AG20443 (cell line): ENCODE measurements around the gene DSCAML1.
A peak's percentile ranks its signal among the peaks of the same experiment; 100 is the strongest.
"Not testable (repeated sequence)": the region's sequence is repeated elsewhere in the genome, so short reads cannot be mapped to it uniquely, and the experiment has no call there.

Experiments
- DNase-seq: peaks from one replicate; pipeline ENCODE4 v3.0.0; 2012; ENCODE audit warnings: low spot score, mixed read lengths

DSCAML1 gene

DNA sequence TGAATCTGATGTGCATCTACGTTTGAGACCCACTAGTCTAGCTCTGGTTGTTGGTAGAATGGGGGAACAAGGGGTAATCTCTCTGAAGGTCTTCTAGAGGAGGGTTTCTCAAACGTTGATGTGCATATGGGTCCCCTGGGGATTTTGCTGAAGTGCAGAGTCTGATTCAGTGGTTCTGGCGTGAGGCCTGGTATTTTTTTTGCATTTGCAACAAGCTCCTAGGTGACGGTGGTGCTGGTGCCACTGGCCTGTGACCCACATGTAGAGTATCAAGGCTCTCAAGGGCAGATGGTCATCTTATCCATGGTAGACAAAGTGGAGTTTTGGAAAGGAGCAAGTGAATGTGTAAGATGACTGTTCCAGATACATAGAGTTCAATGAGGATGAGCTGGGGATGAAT lies 372.2 kb downstream of the DSCAML1 start:
- peak; percentile 41 for DNase-seq

DNA sequence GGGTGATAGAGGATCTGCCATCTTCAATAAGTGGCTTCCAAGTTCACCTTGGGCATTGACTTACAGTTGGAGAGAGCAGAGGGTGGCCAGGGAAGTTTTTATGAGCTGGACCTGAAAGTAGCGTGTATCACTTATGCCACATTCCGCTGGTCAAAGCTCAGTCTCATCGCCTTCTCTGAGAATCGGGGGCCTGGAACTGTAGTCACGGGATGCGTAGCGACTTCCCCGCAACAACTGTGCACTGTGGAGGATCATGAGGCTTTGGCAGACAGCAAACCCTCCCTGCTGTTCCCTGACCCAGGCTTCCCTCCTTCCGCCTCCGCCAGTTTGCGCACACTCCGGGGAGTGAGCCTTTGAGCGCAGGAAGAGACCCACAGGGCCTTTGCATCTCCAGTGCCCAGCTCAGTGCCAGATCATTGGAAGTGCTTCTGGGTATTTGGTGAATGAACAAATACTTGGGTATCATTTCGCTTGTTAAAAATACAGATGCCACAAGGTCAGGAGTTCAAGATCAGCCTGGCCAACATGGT lies 373.9 kb downstream of the DSCAML1 start:
- no peak for DNase-seq

DNA sequence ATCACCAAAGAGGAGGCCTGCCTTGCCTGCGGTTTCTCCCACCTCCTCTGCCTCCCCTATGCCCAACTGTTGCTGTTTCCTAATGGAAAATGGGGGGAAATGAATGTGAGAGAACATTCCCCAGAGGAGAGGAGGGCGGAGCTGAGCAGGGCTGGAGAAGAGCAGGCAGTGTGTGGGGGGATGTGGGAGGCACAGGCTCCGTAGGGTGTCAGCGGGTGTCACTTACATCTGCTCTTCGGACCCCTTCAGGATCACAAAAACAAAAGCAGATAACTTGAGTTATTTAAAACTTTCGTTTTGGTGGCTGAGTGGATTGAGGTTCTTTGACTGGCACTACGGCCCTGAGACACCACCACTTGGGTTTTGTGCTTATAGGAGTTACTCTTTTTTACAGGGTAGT lies 375.5 kb downstream of the DSCAML1 start:
- DNase-seq = no peak

DNA sequence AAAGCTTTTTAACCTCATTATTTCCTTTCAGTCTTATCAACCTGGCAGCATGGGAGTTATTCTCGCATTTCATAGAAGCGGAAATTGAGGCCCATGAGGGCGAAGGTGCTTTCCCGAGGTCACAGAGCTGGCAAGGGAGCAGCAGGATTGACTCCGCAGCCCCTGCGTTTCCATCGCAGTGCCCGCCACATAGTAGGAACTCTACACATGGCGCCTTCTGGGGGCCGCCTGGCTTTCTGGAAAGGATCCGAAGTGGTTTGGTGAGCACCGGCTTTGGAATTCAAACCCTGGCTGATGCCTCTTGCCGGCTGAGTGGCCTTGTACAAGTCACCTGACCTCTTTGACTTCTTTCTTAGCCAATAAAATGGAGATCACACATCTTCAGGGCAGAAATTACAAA lies 376.0 kb downstream of the DSCAML1 start:
- DNase-seq = no peak

DNA sequence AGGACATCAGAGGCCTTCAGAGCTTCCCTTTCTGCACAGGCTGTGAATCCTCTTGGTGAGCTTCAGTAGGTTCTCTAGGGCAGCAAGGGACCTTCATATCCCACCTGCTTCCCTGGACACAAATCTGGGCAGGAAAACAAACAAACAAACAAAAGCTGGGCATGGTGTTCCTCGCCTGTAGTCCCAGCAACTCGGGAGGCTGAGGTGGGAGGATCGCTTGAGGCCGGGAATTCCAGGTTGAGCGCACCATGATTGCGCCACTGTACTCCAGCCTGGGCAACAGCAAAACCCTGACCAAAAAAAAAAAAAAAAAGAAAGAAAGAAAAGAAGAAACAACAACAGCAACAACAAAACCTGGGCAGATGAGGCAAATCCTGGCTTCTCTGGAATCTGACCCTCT lies 376.4 kb downstream of the DSCAML1 start:
- no peak for DNase-seq

DNA sequence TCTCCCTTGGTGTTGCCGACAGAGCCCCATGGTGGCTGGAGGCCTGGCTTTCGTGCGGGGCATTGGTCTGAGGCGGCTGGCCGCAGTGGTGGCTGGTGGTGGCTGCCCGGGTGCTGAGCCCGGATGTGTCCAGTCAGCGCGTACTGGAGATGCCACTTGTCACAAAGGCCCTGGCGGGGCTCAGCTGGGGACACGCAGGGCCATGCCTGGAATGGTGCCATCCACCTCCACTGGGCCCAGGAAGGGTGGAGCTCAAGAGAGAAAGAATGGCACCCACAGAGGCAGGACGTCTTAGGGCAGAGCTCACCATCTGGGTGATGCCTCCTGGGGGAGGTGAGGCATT lies 376.9 kb downstream of the DSCAML1 start:
- no peak for DNase-seq

DNA sequence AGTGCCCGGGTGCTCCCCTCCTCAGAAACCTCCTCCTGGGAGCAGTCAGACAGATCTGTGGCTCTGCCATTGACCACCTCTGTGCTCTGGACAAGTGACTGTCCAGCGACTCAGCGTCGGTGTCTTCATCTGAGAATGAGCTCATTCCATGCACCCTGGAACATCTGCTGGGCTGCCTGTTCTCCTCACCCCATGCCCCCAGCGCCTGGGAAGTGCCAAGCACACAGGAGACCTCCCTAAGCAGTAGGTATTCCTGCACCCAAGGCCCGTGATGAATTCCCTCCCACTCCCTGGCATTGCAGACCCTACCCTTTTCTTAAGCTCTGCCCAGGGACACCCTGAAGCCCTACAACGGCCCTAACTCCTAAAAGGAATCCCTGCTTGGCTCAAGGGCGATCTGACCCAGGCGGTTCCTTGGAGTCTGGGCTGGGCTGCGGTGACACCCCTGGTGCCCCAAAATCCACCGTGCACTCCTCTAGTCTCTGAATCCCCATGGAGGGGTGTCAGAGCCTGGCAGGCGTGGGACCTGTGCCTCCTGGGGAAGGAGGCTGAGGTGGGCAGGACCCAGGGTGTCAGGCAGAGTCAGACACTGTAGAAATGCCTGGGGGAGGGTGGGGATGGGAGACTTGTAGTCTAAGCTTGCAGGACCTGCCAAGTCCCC lies 377.4 kb downstream of the DSCAML1 start:
- DNase-seq = peak; percentile 58

DNA sequence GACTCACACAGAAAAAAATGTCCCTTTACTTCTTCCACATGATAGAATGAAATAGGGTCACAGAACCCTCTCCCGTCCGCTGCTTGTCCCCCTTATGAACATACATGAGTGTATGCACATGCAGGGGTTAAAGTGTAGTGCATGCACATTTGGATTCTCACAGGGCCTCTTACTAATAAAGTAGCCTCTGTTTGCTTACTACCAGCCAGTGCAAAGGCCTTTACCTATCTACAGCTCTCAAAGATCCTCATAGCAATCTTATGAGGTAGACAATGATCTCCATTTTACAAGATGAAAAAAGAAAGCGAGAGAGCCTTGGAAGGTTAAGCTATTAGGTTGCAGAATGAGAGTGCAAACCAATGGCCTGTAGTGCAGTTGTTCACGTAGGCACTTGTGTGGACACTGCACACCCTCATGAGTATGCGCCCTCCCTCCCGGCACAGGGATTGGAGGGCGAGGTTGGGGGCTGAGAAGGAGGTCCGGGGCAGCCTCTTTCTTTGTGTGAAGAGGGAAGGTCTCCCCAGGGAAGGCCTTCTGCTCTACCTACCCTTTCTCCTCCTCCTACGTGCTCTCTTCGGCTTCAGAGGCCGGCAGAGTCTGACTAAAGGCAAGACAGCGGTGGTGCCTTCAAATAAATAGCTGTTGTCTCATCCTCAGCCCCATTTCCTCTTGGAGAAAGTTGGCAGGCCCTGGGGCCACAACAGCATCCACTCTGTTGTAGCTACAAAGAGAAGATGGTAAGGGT lies 378.1 kb downstream of the DSCAML1 start:
- no peak for DNase-seq

DNA sequence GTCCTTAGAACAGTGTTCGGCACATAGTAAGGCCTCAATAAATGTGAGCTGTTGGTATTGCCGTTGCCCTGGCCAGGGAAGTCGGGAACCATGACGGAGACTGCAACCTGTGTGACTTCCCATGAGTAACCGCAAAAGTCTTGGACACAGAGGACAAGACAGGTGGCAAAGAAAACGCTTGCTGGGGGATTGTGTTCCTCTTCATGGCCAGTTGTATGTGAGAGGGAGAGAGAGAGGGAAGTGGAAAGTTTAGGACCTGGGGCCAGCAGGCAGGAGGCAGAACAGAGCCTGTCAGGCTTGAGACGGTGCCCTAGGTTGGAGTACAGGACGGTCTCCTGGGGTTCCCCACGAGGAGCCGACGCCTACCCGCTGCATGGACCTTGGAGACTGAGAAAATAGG lies 379.2 kb downstream of the DSCAML1 start:
- no peak for DNase-seq

DNA sequence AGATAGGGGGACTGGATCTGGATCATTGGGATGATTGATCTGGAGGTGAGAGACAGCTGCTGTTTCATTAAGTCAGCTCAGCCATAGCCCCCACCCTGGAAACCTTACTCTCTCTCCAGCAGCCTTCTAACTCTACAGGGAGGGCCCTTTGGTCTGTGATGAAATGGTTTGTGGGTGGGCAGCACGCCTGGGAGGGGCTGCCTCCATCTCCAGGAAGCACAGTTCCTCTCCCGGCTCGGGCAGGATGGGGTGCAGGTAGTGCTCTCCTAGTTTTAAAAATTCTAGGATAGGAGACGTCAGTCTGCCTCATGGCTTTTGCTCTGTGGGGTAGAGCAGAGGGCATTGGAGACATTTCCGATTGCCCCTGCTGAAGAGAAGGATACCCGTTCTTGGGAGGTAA lies 379.7 kb downstream of the DSCAML1 start:
- DNase-seq = no peak

DNA sequence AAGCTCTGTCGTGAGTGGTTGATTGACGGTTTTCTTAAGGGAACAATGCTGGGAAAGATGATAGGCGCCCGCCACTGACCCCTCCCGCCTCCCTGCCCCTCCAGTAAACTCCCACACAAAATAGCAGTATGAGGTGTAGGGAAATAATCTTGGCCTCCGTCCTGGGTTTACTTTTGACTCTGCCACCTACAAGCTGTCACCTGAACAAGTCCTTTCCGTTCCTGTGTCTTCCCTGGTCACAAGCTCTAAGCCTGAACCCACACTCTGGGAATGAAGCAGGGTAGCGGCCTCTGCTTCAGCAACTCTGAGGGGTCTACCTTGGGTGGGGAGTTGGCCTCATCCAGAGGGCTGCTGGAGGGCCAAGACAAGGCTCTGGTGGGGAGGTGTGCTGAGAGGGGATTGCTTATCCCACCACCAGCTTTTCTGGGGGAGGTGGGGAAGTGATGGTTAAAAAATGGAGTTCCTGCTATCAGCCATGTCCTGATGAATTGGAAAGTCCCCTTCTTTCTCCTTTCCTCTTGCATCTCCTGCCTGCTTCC lies 381.6 kb downstream of the DSCAML1 start:
- no peak for DNase-seq

DNA sequence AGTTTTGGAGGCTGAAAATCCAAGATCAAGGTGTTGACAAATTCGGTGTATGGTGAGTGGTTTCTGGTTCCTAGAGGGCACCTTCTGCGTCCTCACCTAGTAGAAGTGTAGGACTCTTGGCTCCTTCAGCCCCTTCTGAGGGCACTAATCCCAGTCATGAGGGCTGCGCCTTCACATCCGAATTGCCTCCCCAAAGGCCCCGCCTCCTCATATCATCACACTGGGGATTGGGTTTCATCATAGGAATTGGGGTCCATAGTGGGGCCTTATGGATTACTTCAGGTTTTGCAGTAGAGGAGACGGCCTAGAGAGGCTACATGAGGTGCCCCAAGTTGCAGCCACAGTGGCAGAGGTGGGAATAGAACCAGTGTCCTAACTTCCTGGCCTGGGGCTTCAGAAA lies 382.3 kb downstream of the DSCAML1 start:
- no peak for DNase-seq

DNA sequence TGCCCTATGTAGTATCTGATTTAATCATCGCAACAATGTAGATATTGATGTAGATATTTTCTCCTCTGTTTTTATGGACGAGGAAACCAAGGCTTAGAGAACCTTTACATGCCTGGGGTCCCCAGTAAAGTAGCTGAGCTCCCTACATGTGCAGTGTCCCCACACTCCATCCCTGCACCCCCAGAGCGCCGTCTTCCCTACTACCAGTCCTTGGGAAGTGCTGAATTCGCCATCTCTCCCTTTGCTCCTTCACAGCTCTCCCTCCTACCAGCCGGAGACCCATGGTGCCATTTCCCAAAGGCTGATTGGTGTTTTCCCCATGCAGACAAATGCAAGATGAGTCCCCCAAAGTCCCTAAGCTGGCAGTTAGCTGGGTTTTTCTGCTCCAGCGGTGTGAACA lies 383.4 kb downstream of the DSCAML1 start:
- DNase-seq = no peak

DNA sequence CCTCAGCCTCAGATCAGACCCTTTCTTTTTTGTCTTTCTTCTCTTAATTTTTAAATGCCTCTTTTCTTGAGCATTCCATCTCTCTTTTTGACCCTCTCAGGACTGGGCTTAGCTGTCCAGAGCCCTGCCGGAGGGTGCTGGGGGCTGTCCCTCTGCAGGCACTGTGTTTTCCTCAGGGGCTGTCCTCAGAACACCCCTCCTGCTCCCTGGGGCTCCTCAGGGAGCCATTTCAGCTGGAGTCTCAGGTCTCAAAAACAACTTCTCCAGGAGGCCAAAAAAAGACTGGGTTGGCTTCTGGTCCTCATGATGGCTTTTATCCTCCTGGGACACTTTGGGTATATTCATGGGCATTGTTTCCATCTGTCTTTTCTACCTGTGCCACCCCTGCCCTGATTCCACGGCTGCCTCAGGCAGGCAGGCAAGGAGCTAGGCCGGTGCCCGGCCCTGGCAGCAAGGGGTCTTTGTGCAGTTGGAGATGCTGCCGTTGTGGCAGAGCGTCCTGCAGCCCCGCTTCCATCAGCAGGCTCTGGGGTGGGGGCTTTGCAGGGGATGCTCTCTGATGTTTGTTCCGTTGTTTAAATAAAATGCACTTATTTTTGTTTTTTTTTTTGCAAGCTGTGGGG lies 384.3 kb downstream of the DSCAML1 start:
- DNase-seq = no peak

DNA sequence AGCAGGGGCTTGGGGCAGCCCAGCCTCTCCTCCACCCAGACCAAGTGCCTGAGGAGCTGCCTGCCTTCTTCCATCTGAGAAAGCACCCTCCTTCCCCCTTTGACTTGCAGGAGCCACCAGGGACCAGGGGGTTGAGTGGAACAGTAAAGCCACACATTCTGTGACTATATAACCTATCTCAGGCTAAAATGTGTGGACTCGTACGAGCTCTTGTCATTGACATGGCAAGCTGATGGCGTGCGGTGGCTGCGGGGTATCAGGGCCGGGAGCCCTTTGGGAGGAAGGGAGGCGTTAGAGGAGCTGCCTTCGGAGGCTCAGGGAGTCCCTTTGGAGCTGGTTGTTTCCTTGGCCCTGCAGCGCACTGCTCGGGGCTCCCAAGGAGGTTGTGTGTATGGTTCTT lies 384.8 kb downstream of the DSCAML1 start:
- no peak for DNase-seq

DNA sequence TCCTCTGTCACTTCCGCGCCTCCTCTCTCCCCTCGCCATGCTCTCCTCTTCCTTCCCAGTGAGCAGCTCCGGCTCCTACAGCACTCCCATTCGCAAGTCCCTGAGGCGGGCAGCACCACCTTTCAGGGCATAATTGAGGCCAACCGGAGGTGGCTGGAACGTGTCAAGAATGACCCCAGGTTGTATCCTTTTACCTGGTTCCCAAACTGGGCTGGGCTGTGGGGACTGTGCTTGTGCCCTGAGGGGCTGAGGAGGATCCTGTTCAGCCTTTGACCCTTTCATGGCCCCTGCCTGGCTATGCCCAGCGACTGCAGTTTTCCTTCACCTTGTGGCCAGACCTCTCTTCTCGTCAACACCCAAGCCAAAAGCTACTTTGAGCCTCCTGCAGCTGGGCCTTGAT lies 385.3 kb downstream of the DSCAML1 start:
- DNase-seq = no peak

DNA sequence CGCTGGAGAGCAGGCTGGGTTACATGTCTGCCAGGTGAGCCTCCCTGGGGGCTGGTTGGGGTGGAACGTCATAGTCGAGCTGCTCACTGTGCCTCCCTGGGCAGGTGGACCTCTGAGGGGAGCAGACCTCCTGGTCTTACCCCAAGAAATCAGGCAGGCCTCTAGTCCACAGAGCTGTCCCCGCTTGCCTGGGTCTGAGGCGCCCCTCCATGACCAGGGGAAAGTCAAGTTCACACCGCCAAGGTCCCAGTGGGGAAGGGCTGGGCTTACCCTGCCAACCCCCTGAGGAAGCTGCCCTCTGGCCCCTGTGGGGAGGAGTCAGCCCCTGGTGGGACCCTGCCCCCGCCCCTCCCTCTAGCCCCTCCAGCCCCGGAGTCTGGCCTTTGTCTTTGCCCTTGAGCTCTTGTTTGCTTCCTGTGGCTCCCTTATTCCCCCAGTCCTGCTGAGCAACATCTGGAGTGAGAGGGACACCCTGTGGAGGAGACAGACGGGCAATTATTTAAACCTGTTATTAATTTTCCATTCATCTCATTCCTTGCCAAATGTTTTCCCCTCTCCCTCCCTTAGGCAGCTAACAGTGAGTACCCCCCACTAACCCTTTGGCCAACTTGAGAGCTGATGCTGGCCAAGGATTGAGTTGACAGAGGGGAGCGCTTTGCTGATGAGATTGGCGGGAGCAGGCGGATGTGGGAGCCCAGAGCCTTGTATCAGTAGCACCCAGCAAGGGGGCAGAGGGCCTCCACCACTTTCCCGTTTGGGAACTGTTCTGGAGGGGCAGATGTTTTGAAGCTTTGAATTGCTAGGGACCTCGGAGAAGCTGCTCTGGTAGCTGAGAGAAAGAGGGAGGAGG lies 385.9 kb downstream of the DSCAML1 start:
- DNase-seq = no peak

DNA sequence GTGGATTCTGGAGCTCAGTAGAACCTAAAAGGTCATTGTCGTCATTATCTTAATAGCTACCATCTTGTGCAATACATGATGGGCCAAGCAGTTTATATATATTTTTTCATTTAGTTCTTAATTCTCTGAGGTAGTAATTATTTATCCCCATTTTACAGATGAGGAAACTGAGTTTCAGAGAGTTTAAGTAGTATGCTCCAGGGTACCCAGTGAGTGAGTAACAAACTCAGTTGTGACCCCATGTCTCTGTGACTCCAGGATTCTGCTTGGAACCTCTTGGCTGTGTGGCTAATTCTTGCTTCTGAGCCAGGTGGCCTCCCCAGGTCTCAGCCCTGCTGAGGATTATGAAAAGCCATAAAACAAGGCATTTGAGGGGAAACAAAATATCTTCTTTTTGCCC lies 386.8 kb downstream of the DSCAML1 start:
- DNase-seq = no peak

DNA sequence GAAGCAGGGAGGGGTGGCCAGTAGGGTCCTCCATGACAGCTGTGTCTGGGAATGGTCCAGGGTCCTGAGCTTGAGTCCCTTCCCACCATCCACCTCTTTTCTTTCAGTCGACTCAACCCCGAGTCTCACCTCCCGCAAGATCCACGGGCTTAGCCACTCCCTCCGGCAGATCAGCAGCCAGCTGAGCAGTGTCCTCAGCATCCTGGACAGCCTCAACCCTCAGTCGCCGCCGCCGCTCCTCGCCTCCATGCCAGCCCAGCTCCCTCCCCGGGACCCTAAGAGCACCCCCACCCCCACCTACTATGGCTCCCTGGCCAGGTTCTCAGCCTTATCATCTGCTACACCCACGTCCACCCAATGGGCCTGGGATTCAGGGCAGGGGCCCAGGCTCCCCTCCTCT lies 387.5 kb downstream of the DSCAML1 start:
- no peak for DNase-seq

DNA sequence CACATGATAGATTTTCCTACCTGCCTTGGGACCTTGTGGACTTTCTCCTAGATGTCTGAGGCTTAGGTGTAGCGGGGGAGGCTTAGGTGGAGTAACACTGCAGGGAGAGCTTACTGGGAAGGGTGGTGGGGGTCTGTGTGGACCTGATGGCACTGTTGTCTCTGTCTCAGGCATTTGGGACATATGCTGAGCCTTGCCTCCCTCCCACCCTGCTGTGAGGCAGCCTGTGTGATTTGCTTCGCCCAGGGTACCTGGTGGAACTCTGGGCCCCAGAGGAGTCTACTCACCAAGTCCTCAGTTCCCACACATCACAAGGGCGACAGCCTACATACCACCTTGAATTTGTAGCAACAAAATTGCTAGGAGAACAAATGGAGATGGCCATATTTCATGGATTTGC lies 388.7 kb downstream of the DSCAML1 start:
- DNase-seq = no peak

DNA sequence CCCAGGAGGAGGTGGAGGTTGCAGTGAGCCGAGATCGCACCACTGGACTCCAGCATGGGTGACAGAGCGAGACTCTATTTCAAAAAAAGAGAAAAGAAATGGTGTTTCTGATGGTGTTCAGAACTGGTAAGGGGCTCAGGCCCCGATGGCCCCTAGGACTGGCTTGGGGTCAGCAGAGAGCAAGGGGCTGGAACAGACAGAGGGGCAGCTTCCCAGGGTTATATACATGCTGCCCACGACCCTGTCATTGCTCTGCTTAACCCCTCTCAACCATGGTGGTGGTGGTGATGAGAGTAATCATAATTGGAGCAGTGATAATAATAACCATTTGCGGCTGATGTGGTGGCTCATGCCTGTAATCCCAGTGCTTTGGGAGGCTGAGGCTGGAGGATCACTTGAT lies 390.0 kb downstream of the DSCAML1 start:
- no peak for DNase-seq

DNA sequence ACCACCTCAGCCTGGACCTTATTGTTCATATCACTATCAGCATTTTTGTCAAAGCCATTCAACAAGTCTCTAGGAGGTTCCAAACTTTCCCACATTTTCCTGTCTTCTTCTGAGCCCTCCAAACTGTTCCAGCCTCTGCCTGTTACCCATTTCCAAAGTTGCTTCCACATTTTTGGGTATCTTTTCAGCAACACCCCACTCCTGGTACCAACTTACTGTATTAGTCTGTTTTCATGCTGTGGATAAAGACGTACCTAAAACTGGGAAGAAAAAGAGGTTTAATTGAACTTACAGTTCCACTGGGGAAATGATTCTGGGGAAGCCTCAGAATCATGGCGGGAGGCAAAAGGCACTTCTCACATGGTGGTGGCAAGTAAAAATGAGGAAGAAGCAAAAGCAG lies 391.1 kb downstream of the DSCAML1 start:
- not testable (repeated sequence) for DNase-seq
